Mammary epithelial cell (primary cell): ENCODE results near the gene CCT8L2.
"Not testable (repeated sequence)": the region's sequence is repeated elsewhere in the genome, so short reads cannot be mapped to it uniquely, and the experiment has no call there.

Experiments
- CTCF ChIP-seq, 2 donors: IDR thresholded peaks in 1 of 2; conservative IDR thresholded peaks in 1 of 2; 2 replicates each; pipeline ENCODE4 v1.5.1; 2011 to 2012; ENCODE audit warnings: inconsistent platforms in 2 of 2, low read length in 2 of 2, mild to moderate bottlenecking in 2 of 2, control low read depth in 1 of 2, low read depth in 1 of 2; ENCODE audit not compliant: insufficient read depth in 1 of 2; ENCODE audit errors: extremely low read depth in 1 of 2
- EZH2 ChIP-seq: IDR thresholded peaks from 2 replicates; pipeline ENCODE4 v1.6.1; 2012; ENCODE audit warnings: low read length, inconsistent platforms, borderline replicate concordance

- not testable (repeated sequence) for TF ChIP-seq CTCF (conservative IDR thresholded peaks at IDR 0.05 in 1 of 2, IDR thresholded peaks at IDR 0.05 in 1 of 2; ENCODE audit: extremely low read depth in 1 of 2, insufficient read depth in 1 of 2, low read depth in 1 of 2, low read length in 2 of 2); EZH2
Measured at GRCh38 chr22:16555077-16555994, 37.3 kb downstream of the CCT8L2 start.
